SK-N-MC (cell line): ENCODE results near the gene KRTAP10-5.

Experiments
- DNase-seq: peaks from one replicate; pipeline ENCODE4 v3.0.0-alpha.2; 2011; ENCODE audit warnings: low read depth, low spot score
- H3K27ac ChIP-seq: fragments of 200-600 bp; sonication (generic); 2 replicates; pipeline ENCODE4 v1.5.1; 2016; ENCODE audit warnings: mixed run types
- H3K36me3 ChIP-seq: fragments of 200-600 bp; sonication (generic); 2 replicates; pipeline ENCODE4 v1.6.1; 2017; ENCODE audit warnings: antibody characterized with exemption, low read length, mixed read lengths; ENCODE audit not compliant: insufficient read depth
- H3K4me3 ChIP-seq: fragments of 200-600 bp; sonication (generic); 2 replicates; pipeline ENCODE4 v1.5.1; 2016
- H3K9ac ChIP-seq: fragments of 200-600 bp; sonication (generic); 2 replicates; pipeline ENCODE4 v1.8.0; 2017; ENCODE audit warnings: mixed run types, mixed read lengths; ENCODE audit not compliant: insufficient read length
- H3K9me3 ChIP-seq: fragments of 200-600 bp; sonication (generic); 2 replicates; pipeline ENCODE4 v1.6.1; 2017; ENCODE audit warnings: low read depth, mild to moderate bottlenecking, antibody characterized with exemption, low read length, moderate library complexity, mixed read lengths
- EZH2 ChIP-seq: fragments of 200-600 bp; sonication (generic); IDR thresholded peaks from one replicate; pipeline ENCODE4 v1.6.1; 2017; ENCODE audit warnings: antibody characterized with exemption
- FOXP2 ChIP-seq: optimal IDR thresholded peaks from 2 replicates; pipeline ENCODE3; 2011; ENCODE audit warnings: mild to moderate bottlenecking, moderate library complexity; ENCODE audit not compliant: insufficient read depth; ENCODE audit errors: extremely low read length, control extremely low read depth
- POLR2AphosphoS5 ChIP-seq: IDR thresholded peaks from 2 replicates; pipeline ENCODE4 v1.6.1; 2012; ENCODE audit warnings: mild to moderate bottlenecking, low read depth, low read length, borderline replicate concordance

KRTAP10-5 gene

GRCh38 chr21:44533891-44534627 is 46.3 kb downstream of the KRTAP10-5 start:
- Histone ChIP-seq H3K9me3 (no peaks in the 10 kb centered on the region), H3K4me3 (no peak overlapping the region), H3K27ac (no peak overlapping the region), H3K9ac (no peak overlapping the region), H3K36me3 (peaks cover 9% of the 10 kb centered on the region; the same call in 1 of the 2 replicates)
- no peak for TF ChIP-seq FOXP2
- no peak for TF ChIP-seq POLR2AphosphoS5
- TF ChIP-seq EZH2, result no peak
- DNase-seq, result no peak

GRCh38 chr21:44533121-44533890 is 47.1 kb downstream of the KRTAP10-5 start:
- no peak for DNase-seq
- Histone ChIP-seq H3K36me3 (peaks cover 10% of the 10 kb centered on the region; the same call in 1 of the 2 replicates), H3K4me3 (no peak overlapping the region), H3K27ac (no peak overlapping the region), H3K9ac (no peak overlapping the region), H3K9me3 (no peaks in the 10 kb centered on the region)
- no peak for TF ChIP-seq FOXP2
- no peak for TF ChIP-seq POLR2AphosphoS5
- no peak for TF ChIP-seq EZH2

GRCh38 chr21:44532712-44533111 is 47.7 kb downstream of the KRTAP10-5 start:
- H3K9ac ChIP-seq, result no peak overlapping the region
- H3K4me3 ChIP-seq, result no peak overlapping the region
- no peak for TF ChIP-seq EZH2
- no peak for TF ChIP-seq POLR2AphosphoS5
- no peak for TF ChIP-seq FOXP2
- peaks cover 16% of the 10 kb centered on the region; the same call in 1 of the 2 replicates for H3K36me3 ChIP-seq
- DNase-seq, result no peak
- H3K9me3 ChIP-seq, result no peaks in the 10 kb centered on the region
- H3K27ac ChIP-seq, result no peak overlapping the region

- Histone ChIP-seq H3K4me3 (no peak overlapping the region), H3K36me3 (peaks cover 22% of the 10 kb centered on the region; the same call in 1 of the 2 replicates), H3K9me3 (no peaks in the 10 kb centered on the region), H3K9ac (no peak overlapping the region), H3K27ac (no peak overlapping the region)
- DNase-seq, result no peak
- TF ChIP-seq FOXP2 (no peak), POLR2AphosphoS5 (no peak), EZH2 (no peak)
These were observed 48.5 kb downstream of the KRTAP10-5 start for GRCh38 chr21:44531606-44532564.

- no peak for DNase-seq
- no peak overlapping the region for H3K27ac ChIP-seq
- peaks cover 30% of the 10 kb centered on the region; the same call in 1 of the 2 replicates for H3K36me3 ChIP-seq
- H3K9ac ChIP-seq, result no peak overlapping the region
- H3K4me3 ChIP-seq, result no peak overlapping the region
- no peak for TF ChIP-seq FOXP2
- no peak for TF ChIP-seq EZH2
- TF ChIP-seq POLR2AphosphoS5, result no peak
- H3K9me3 ChIP-seq, result no peaks in the 10 kb centered on the region
These were observed 49.4 kb downstream of the KRTAP10-5 start for GRCh38 chr21:44530903-44531605.

GRCh38 chr21:44530221-44530902 is 50.0 kb downstream of the KRTAP10-5 start:
- H3K9me3 ChIP-seq, result no peaks in the 10 kb centered on the region
- peaks cover 37% of the 10 kb centered on the region for H3K36me3 ChIP-seq
- H3K9ac ChIP-seq, result no peak overlapping the region
- H3K4me3 ChIP-seq, result no peak overlapping the region
- no peak overlapping the region for H3K27ac ChIP-seq
- no peak for DNase-seq
- no peak for TF ChIP-seq POLR2AphosphoS5
- no peak for TF ChIP-seq EZH2

- TF ChIP-seq FOXP2, result no peak
- TF ChIP-seq EZH2, result no peak
- no peak for TF ChIP-seq POLR2AphosphoS5
- no peaks in the 10 kb centered on the region for H3K9me3 ChIP-seq
- no peak for DNase-seq
- peaks cover 42% of the 10 kb centered on the region for H3K36me3 ChIP-seq
- H3K9ac ChIP-seq, result no peak overlapping the region
- no peak overlapping the region for H3K27ac ChIP-seq
- H3K4me3 ChIP-seq, result no peak overlapping the region
These were observed 50.8 kb downstream of the KRTAP10-5 start for GRCh38 chr21:44529503-44530125.
